Measurements from ENCODE around the gene DYNC1H1. TPM values are rescaled to one million over a fixed set of nuclear protein-coding genes. Genes with fewer than 3 reads are reported as not detected.

The DYNC1H1 gene
- total and polyA plus RNA-seq, 2 of the 13 experiments (the other 11 are each of a cell fraction or from before 2014, with no cell fraction given), result 74.4 to 239 TPM

DNA sequence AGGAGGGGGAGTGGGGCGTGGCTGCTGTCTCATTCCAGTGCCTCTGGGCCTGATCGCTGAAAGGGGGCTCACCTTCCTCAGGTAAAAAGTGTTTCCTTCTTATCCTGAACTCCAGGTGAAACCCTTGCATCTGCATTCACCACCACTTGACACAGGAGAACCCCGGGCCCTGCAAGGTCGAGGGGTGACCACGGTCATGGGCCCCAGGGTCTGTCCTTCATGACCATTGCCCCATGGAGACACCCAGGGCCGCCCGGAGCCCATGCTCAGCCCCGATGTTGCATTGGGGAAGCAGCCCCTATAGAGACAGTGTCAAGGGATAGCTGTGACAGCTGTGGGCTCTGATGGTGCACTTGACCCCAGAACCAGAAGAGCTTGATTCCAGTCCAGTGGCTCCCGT lies 34.4 kb upstream of the DYNC1H1 start:
- ATAC-seq (no peak; the same call in 1 of the 3 replicates), DNase-seq (ENCODE audit: low spot score) (no peak), FAIRE-seq (no peak)
- Histone ChIP-seq H3K27me3 (ENCODE audit: control insufficient read depth in 1 of 2, insufficient read depth in 2 of 2, low read length in 2 of 2) (no peaks in the 10 kb centered on the region), H2AFZ (ENCODE audit: low read length) (no peak overlapping the region), H3K4me2 (ENCODE audit: low read depth, low read length) (no peak overlapping the region), H4K20me1 (ENCODE audit: insufficient read depth, low read length) (no peaks in the 10 kb centered on the region), H3K4me1 (ENCODE audit: insufficient read depth, low read length) (peaks cover 16% of the 10 kb centered on the region), H3K4me3 (replicated peaks in 1 of 3; ENCODE audit: insufficient read depth in 1 of 3, low read depth in 2 of 3, low read length in 3 of 3) (no peak overlapping the region), H3K79me2 (ENCODE audit: insufficient read depth, low read length) (no peaks in the 10 kb centered on the region), H3K9ac (ENCODE audit: insufficient read depth, low read depth, low read length) (no peak overlapping the region), H3K36me3 (replicated peaks in 1 of 2; ENCODE audit: control insufficient read depth in 1 of 2, insufficient read depth in 2 of 2, low read length in 2 of 2) (peaks cover 0 to 1% of the 10 kb centered on the region in 2 experiments; a peak in 2 of 5 replicates), H3K27ac (ENCODE audit: extremely low read length, insufficient read depth, low read length) (no peak overlapping the region), H3K9me3 (ENCODE audit: low read length) (no peaks in the 10 kb centered on the region)
- no TSS peak for BruUV-seq (replicated peaks)
- ChIA-PET CTCF (ENCODE audit: low intra/inter-chr PET ratio, low total read pairs) (no interaction called here), POLR2A (no interaction called here)
- TF ChIP-seq ZNF230 (CRISPR knock-in tag; IDR thresholded peaks at IDR 0.05), result no peak
- no peak for TF ChIP-seq TOPORS (CRISPR knock-in tag; IDR thresholded peaks at IDR 0.05)
- TF ChIP-seq GZF1 (CRISPR knock-in tag; IDR thresholded peaks at IDR 0.05), result no peak
- TF ChIP-seq REPIN1 (CRISPR knock-in tag; IDR thresholded peaks at IDR 0.05; ENCODE audit: borderline replicate concordance, low read depth), result no peak
- TF ChIP-seq KDM4B (CRISPR knock-in tag; IDR thresholded peaks at IDR 0.05), result no peak
- TF ChIP-seq ZNF552 (CRISPR knock-in tag; IDR thresholded peaks at IDR 0.05; ENCODE audit: borderline replicate concordance), result no peak
- no peak for TF ChIP-seq ZNF253 (CRISPR knock-in tag; IDR thresholded peaks at IDR 0.05; ENCODE audit: borderline replicate concordance)
- no peak for TF ChIP-seq SP1 (IDR thresholded peaks at IDR 0.05)
- no peak for TF ChIP-seq SP1 (CRISPR knock-in tag; IDR thresholded peaks at IDR 0.05)
- TF ChIP-seq KLF15 (CRISPR knock-in tag; IDR thresholded peaks at IDR 0.05; ENCODE audit: borderline replicate concordance), result no peak
- no peak for TF ChIP-seq ELF3 (CRISPR knock-in tag; IDR thresholded peaks at IDR 0.05)
- TF ChIP-seq BCL6 (CRISPR knock-in tag; IDR thresholded peaks at IDR 0.05), result no peak
- no peak for TF ChIP-seq BRD4 (CRISPR knock-in tag; IDR thresholded peaks at IDR 0.05)
- TF ChIP-seq TAF15 (IDR thresholded peaks at IDR 0.05; ENCODE audit: low read depth, low read length, poor library complexity, severe bottlenecking), result no peak
- no peak for TF ChIP-seq KMT2A (CRISPR knock-in tag; IDR thresholded peaks at IDR 0.05)
- TF ChIP-seq SP2 (CRISPR knock-in tag; IDR thresholded peaks at IDR 0.05), result no peak
- TF ChIP-seq ZNF615 (CRISPR knock-in tag; IDR thresholded peaks at IDR 0.05; ENCODE audit: borderline replicate concordance), result no peak
- TF ChIP-seq CCAR2 (optimal IDR thresholded peaks at IDR 0.05; ENCODE audit: low read depth, low read length), result no peak
- TF ChIP-seq, protein P1, sequence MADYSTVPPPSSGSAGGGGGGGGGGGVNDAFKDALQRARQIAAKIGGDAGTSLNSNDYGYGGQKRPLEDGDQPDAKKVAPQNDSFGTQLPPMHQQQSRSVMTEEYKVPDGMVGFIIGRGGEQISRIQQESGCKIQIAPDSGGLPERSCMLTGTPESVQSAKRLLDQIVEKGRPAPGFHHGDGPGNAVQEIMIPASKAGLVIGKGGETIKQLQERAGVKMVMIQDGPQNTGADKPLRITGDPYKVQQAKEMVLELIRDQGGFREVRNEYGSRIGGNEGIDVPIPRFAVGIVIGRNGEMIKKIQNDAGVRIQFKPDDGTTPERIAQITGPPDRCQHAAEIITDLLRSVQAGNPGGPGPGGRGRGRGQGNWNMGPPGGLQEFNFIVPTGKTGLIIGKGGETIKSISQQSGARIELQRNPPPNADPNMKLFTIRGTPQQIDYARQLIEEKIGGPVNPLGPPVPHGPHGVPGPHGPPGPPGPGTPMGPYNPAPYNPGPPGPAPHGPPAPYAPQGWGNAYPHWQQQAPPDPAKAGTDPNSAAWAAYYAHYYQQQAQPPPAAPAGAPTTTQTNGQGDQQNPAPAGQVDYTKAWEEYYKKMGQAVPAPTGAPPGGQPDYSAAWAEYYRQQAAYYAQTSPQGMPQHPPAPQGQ (CRISPR knock-in tag; IDR thresholded peaks at IDR 0.05; ENCODE audit: borderline replicate concordance), result no peak
- in situ Hi-C loops (cut with HindIII; ENCODE audit: extremely low pct_ligation_motif_present, low pct_unique_long_range_greater_than_20kb), result no loop called here
- WGBS (ENCODE audit: low lambda C conversion rate), result 93% methylated on average over 2 of the region's 9 CpGs
- intact Hi-C loops (cut with micrococcal nuclease; ENCODE audit: unreplicated experiment), result no loop called here
